Measurements from ENCODE around the gene DSCAM. TPM values are rescaled to one million over a fixed set of nuclear protein-coding genes. Genes with fewer than 3 reads are reported as not detected.

DSCAM gene
- polyA plus RNA-seq, 3 donors = not detected

- H3K27me3 ChIP-seq (ENCODE audit: control insufficient read depth in 2 of 2, insufficient read depth in 2 of 2, low read length in 2 of 2) = no peaks in the 10 kb centered on the region
- Mint-ChIP-seq H3K27me3 (ENCODE audit: low read depth in 3 of 3) (no peaks in the 10 kb centered on the region), H3K27ac (no peak overlapping the region), H3K4me3 (no peak overlapping the region), H3K9me3 (peaks cover 3 to 17% (median 11%) of the 10 kb centered on the region in 7 donors), H3K4me1 (no peaks in the 10 kb centered on the region), H3K36me3 (no peaks in the 10 kb centered on the region)
- no peak overlapping the region for H3K27ac ChIP-seq (ENCODE audit: low read depth in 1 of 2, low read length in 2 of 2)
- WGBS (ENCODE audit: insufficient coverage) = no CpG with 5 or more reads among the region's 1 CpG
- H3K4me1 ChIP-seq (ENCODE audit: control insufficient read depth in 1 of 2, insufficient read depth in 2 of 2, low read length in 2 of 2) = no peaks in the 10 kb centered on the region
- no peak for TF ChIP-seq CTCF (IDR thresholded peaks at IDR 0.05)
- H3K9me3 ChIP-seq (replicated peaks in 1 of 2; ENCODE audit: control insufficient read depth in 1 of 2, insufficient read depth in 1 of 2, low read length in 2 of 2) = peaks cover 16 to 23% of the 10 kb centered on the region in 2 donors
- no peak for DNase-seq
- no peak overlapping the region for H3K4me3 ChIP-seq (replicated peaks in 1 of 3; ENCODE audit: low read depth in 2 of 3, low read length in 3 of 3)
- H3K79me2 ChIP-seq (ENCODE audit: insufficient read depth, low read length) = no peaks in the 10 kb centered on the region
- no peaks in the 10 kb centered on the region for H3K36me3 ChIP-seq (replicated peaks in 1 of 2; ENCODE audit: control insufficient read depth in 1 of 2, insufficient read depth in 2 of 2, low read length in 2 of 2)
- H3K9ac ChIP-seq (ENCODE audit: insufficient read depth, low read length, poor library complexity, severe bottlenecking) = no peak overlapping the region
- no peaks in the 10 kb centered on the region for H4K20me1 ChIP-seq (ENCODE audit: insufficient read depth, low read length)
- no peak overlapping the region for H2AFZ ChIP-seq (ENCODE audit: insufficient read depth, low read depth, low read length, poor library complexity, severe bottlenecking)
- intact Hi-C loops (cut with micrococcal nuclease) = no loop called here
- H3K4me2 ChIP-seq (replicated peaks; ENCODE audit: extremely low read depth, low read length, poor library complexity, severe bottlenecking) = no peak overlapping the region
These were observed 243.2 kb downstream of the DSCAM start for GRCh38 chr21:40603774-40604173.

GRCh38 chr21:40602080-40602479, 244.9 kb downstream of the DSCAM start:
- Histone ChIP-seq H3K27me3 (ENCODE audit: control insufficient read depth in 2 of 2, insufficient read depth in 2 of 2, low read length in 2 of 2) (no peaks in the 10 kb centered on the region), H3K4me2 (replicated peaks; ENCODE audit: extremely low read depth, low read length, poor library complexity, severe bottlenecking) (no peak overlapping the region), H3K4me1 (ENCODE audit: control insufficient read depth in 1 of 2, insufficient read depth in 2 of 2, low read length in 2 of 2) (no peaks in the 10 kb centered on the region), H3K9me3 (replicated peaks in 1 of 2; ENCODE audit: control insufficient read depth in 1 of 2, insufficient read depth in 1 of 2, low read length in 2 of 2) (peaks cover 9 to 27% of the 10 kb centered on the region in 2 donors), H3K9ac (ENCODE audit: insufficient read depth, low read length, poor library complexity, severe bottlenecking) (no peak overlapping the region), H2AFZ (ENCODE audit: insufficient read depth, low read depth, low read length, poor library complexity, severe bottlenecking) (no peak overlapping the region), H3K79me2 (ENCODE audit: insufficient read depth, low read length) (no peaks in the 10 kb centered on the region), H4K20me1 (ENCODE audit: insufficient read depth, low read length) (no peaks in the 10 kb centered on the region), H3K4me3 (replicated peaks in 1 of 3; ENCODE audit: low read depth in 2 of 3, low read length in 3 of 3) (no peak overlapping the region), H3K36me3 (replicated peaks in 1 of 2; ENCODE audit: control insufficient read depth in 1 of 2, insufficient read depth in 2 of 2, low read length in 2 of 2) (no peaks in the 10 kb centered on the region), H3K27ac (ENCODE audit: low read depth in 1 of 2, low read length in 2 of 2) (no peak overlapping the region)
- Mint-ChIP-seq H3K9me3 (peaks cover 3 to 15% (median 11%) of the 10 kb centered on the region in 7 donors), H3K4me3 (no peak overlapping the region), H3K36me3 (no peaks in the 10 kb centered on the region), H3K27ac (no peak overlapping the region), H3K4me1 (no peaks in the 10 kb centered on the region), H3K27me3 (ENCODE audit: low read depth in 3 of 3) (no peaks in the 10 kb centered on the region)
- 100% methylated on average over 2 of the region's 4 CpGs for WGBS (ENCODE audit: insufficient coverage)
- no peak for TF ChIP-seq CTCF (IDR thresholded peaks at IDR 0.05)
- DNase-seq = no peak
- intact Hi-C loops (cut with micrococcal nuclease) = no loop called here
